ENCODE measurements around the gene GCSAM.

Gene GCSAM

GRCh38 chr3:112122870-112123269 lies 10.2 kb downstream of the GCSAM start:
- Histone ChIP-seq H2BK12ac (ENCODE audit: low read length) (no peak overlapping the region), H3K9ac (ENCODE audit: low read depth, low read length, poor library complexity) (no peak overlapping the region), H2AK5ac (ENCODE audit: low read depth, low read length) (no peak overlapping the region), H4K8ac (ENCODE audit: low read depth, low read length) (no peak overlapping the region), H3K4me1 (ENCODE audit: control insufficient read depth in 2 of 2, insufficient read depth in 1 of 2, low read depth in 1 of 2, low read length in 2 of 2) (peaks cover 5 to 16% of the 10 kb centered on the region in 2 donors), H3K36me3 (replicated peaks in 1 of 2; ENCODE audit: control insufficient read depth in 2 of 2, insufficient read depth in 2 of 2, low read length in 2 of 2) (no peaks in the 10 kb centered on the region), H2BK5ac (ENCODE audit: low read length) (no peak overlapping the region), H3K4ac (ENCODE audit: low read length) (no peak overlapping the region), H4K91ac (ENCODE audit: low read depth, low read length, poor library complexity) (no peak overlapping the region), H2AFZ (ENCODE audit: low read length) (no peak overlapping the region), H3K79me1 (ENCODE audit: low read depth, low read length) (no peaks in the 10 kb centered on the region), H2BK120ac (ENCODE audit: low read depth, low read length) (no peak overlapping the region), H3K27me3 (ENCODE audit: control insufficient read depth in 3 of 3, insufficient read depth in 3 of 3, low read depth in 1 of 3, low read length in 3 of 3) (no peaks in the 10 kb centered on the region), H3K23ac (ENCODE audit: low read depth, low read length, poor library complexity) (no peak overlapping the region), H3K27ac (replicated peaks; ENCODE audit: low read length) (no peak overlapping the region), H3K14ac (ENCODE audit: low read length) (no peak overlapping the region), H3K4me2 (ENCODE audit: insufficient read depth, low read length, poor library complexity, severe bottlenecking) (no peak overlapping the region), H3K9me3 (replicated peaks in 1 of 2; ENCODE audit: control insufficient read depth in 2 of 2, insufficient read depth in 1 of 2, low read depth in 1 of 2, low read length in 2 of 2) (no peaks in the 10 kb centered on the region), H2BK15ac (ENCODE audit: low read length) (no peak overlapping the region), H3K18ac (ENCODE audit: low read length) (no peak overlapping the region), H3K4me3 (ENCODE audit: low read length in 2 of 2) (no peak overlapping the region)
- no peak for DNase-seq (ENCODE audit: low spot score)

- H2BK120ac ChIP-seq (ENCODE audit: low read depth, low read length) = no peak overlapping the region
- no peak for DNase-seq (ENCODE audit: low spot score)
- no peak overlapping the region for H2AK5ac ChIP-seq (ENCODE audit: low read depth, low read length)
- H3K27me3 ChIP-seq (ENCODE audit: control insufficient read depth in 3 of 3, insufficient read depth in 3 of 3, low read depth in 1 of 3, low read length in 3 of 3) = no peaks in the 10 kb centered on the region
- no peak overlapping the region for H2BK15ac ChIP-seq (ENCODE audit: low read length)
- H2AFZ ChIP-seq (ENCODE audit: low read length) = no peak overlapping the region
- H2BK12ac ChIP-seq (ENCODE audit: low read length) = no peak overlapping the region
- no peak overlapping the region for H3K4ac ChIP-seq (ENCODE audit: low read length)
- WGBS, 2 donors (ENCODE audit: extremely low coverage in 2 of 2, insufficient read length in 2 of 2, insufficient replicate concordance in 1 of 2) = no CpG with 5 or more reads among the region's 2 CpGs
- no peak overlapping the region for H3K4me2 ChIP-seq (ENCODE audit: insufficient read depth, low read length, poor library complexity, severe bottlenecking)
- no peak overlapping the region for H3K14ac ChIP-seq (ENCODE audit: low read length)
- H4K91ac ChIP-seq (ENCODE audit: low read depth, low read length, poor library complexity) = no peak overlapping the region
- H2BK5ac ChIP-seq (ENCODE audit: low read length) = no peak overlapping the region
- H3K9me3 ChIP-seq (replicated peaks in 1 of 2; ENCODE audit: control insufficient read depth in 2 of 2, insufficient read depth in 1 of 2, low read depth in 1 of 2, low read length in 2 of 2) = no peaks in the 10 kb centered on the region
- H3K79me1 ChIP-seq (ENCODE audit: low read depth, low read length) = no peaks in the 10 kb centered on the region
- H3K18ac ChIP-seq (ENCODE audit: low read length) = no peak overlapping the region
- no peak overlapping the region for H4K8ac ChIP-seq (ENCODE audit: low read depth, low read length)
- no peaks in the 10 kb centered on the region for H3K36me3 ChIP-seq (replicated peaks in 1 of 2; ENCODE audit: control insufficient read depth in 2 of 2, insufficient read depth in 2 of 2, low read length in 2 of 2)
- no peak overlapping the region for H3K27ac ChIP-seq (replicated peaks; ENCODE audit: low read length)
- H3K4me1 ChIP-seq (ENCODE audit: control insufficient read depth in 2 of 2, insufficient read depth in 1 of 2, low read depth in 1 of 2, low read length in 2 of 2) = peaks cover 5 to 16% of the 10 kb centered on the region in 2 donors
- no peak overlapping the region for H3K23ac ChIP-seq (ENCODE audit: low read depth, low read length, poor library complexity)
- H3K4me3 ChIP-seq (ENCODE audit: low read length in 2 of 2) = no peak overlapping the region
- H3K9ac ChIP-seq (ENCODE audit: low read depth, low read length, poor library complexity) = no peak overlapping the region
These were observed 11.2 kb downstream of the GCSAM start for GRCh38 chr3:112121577-112122547.

- H4K91ac ChIP-seq (ENCODE audit: low read depth, low read length, poor library complexity) = no peak overlapping the region
- H3K23ac ChIP-seq (ENCODE audit: low read depth, low read length, poor library complexity) = no peak overlapping the region
- H3K4me2 ChIP-seq (ENCODE audit: insufficient read depth, low read length, poor library complexity, severe bottlenecking) = no peak overlapping the region
- no peaks in the 10 kb centered on the region for H3K36me3 ChIP-seq (replicated peaks in 1 of 2; ENCODE audit: control insufficient read depth in 2 of 2, insufficient read depth in 2 of 2, low read length in 2 of 2)
- no peaks in the 10 kb centered on the region for H3K9me3 ChIP-seq (replicated peaks in 1 of 2; ENCODE audit: control insufficient read depth in 2 of 2, insufficient read depth in 1 of 2, low read depth in 1 of 2, low read length in 2 of 2)
- H2BK15ac ChIP-seq (ENCODE audit: low read length) = no peak overlapping the region
- H2BK120ac ChIP-seq (ENCODE audit: low read depth, low read length) = no peak overlapping the region
- no peak overlapping the region for H3K4me3 ChIP-seq (ENCODE audit: low read length in 2 of 2)
- H3K9ac ChIP-seq (ENCODE audit: low read depth, low read length, poor library complexity) = no peak overlapping the region
- peaks cover 0 to 7% of the 10 kb centered on the region in 2 donors for H3K4me1 ChIP-seq (ENCODE audit: control insufficient read depth in 2 of 2, insufficient read depth in 1 of 2, low read depth in 1 of 2, low read length in 2 of 2)
- no peak overlapping the region for H2BK5ac ChIP-seq (ENCODE audit: low read length)
- no peak for DNase-seq (ENCODE audit: low spot score)
- H2AK5ac ChIP-seq (ENCODE audit: low read depth, low read length) = no peak overlapping the region
- H3K27me3 ChIP-seq (ENCODE audit: control insufficient read depth in 3 of 3, insufficient read depth in 3 of 3, low read depth in 1 of 3, low read length in 3 of 3) = no peaks in the 10 kb centered on the region
- H3K4ac ChIP-seq (ENCODE audit: low read length) = no peak overlapping the region
- no peaks in the 10 kb centered on the region for H3K79me1 ChIP-seq (ENCODE audit: low read depth, low read length)
- H4K8ac ChIP-seq (ENCODE audit: low read depth, low read length) = no peak overlapping the region
- no CpG with 5 or more reads among the region's 9 CpGs for WGBS, 2 donors (ENCODE audit: extremely low coverage in 2 of 2, insufficient read length in 2 of 2, insufficient replicate concordance in 1 of 2)
- H2AFZ ChIP-seq (ENCODE audit: low read length) = no peak overlapping the region
- no peak overlapping the region for H3K14ac ChIP-seq (ENCODE audit: low read length)
- no peak overlapping the region for H2BK12ac ChIP-seq (ENCODE audit: low read length)
- H3K27ac ChIP-seq (replicated peaks; ENCODE audit: low read length) = no peak overlapping the region
- H3K18ac ChIP-seq (ENCODE audit: low read length) = no peak overlapping the region
These were observed 12.8 kb downstream of the GCSAM start for GRCh38 chr3:112119962-112120836.
